GM19035 (cell line): ENCODE data around the gene PACS2.
A peak's percentile ranks its signal among the peaks of the same experiment; 100 is the strongest.
"Not testable (repeated sequence)": the region's sequence is repeated elsewhere in the genome, so short reads cannot be mapped to it uniquely, and the experiment has no call there.

Experiments used
- ATAC-seq: cut with Tn5 transposase; IDR thresholded peaks from one replicate; pipeline ENCODE4 v1.9.1; 2021; ENCODE audit not compliant: unreplicated experiment

The PACS2 gene

GRCh38 chr14:105314287-105315200 is at the start of gene PACS2:
Gene PACS2, plus strand, starts transcription at chr14:105314748. Its CDS starts 171 bp downstream, at chr14:105314919.
- ATAC-seq, result peak; percentile 68

GRCh38 chr14:105267820-105268548 is 46.6 kb upstream of the PACS2 start:
- ATAC-seq, result no peak

GRCh38 chr14:105268736-105269354 is 45.7 kb upstream of the PACS2 start:
- no peak for ATAC-seq

GRCh38 chr14:105269405-105269804 is 45.1 kb upstream of the PACS2 start:
- no peak for ATAC-seq

GRCh38 chr14:105271224-105271890 is 43.2 kb upstream of the PACS2 start:
- no peak for ATAC-seq

GRCh38 chr14:105272623-105273022 is 41.9 kb upstream of the PACS2 start:
- ATAC-seq, result no peak

- no peak for ATAC-seq
Observed at GRCh38 chr14:105273062-105273461, 41.5 kb upstream of the PACS2 start.

- no peak for ATAC-seq
Observed at GRCh38 chr14:105274637-105275036, 39.9 kb upstream of the PACS2 start.

GRCh38 chr14:105275267-105275946 is 39.1 kb upstream of the PACS2 start:
- no peak for ATAC-seq

GRCh38 chr14:105277448-105277847 is 37.1 kb upstream of the PACS2 start:
- not testable (repeated sequence) for ATAC-seq

- ATAC-seq, result no peak
Observed at GRCh38 chr14:105279642-105280361, 34.7 kb upstream of the PACS2 start.

- no peak for ATAC-seq
Observed at GRCh38 chr14:105280525-105280924, 34.0 kb upstream of the PACS2 start.

GRCh38 chr14:105281371-105282097 is 33.0 kb upstream of the PACS2 start:
- no peak for ATAC-seq

GRCh38 chr14:105282098-105282725 is 32.3 kb upstream of the PACS2 start:
- no peak for ATAC-seq

- no peak for ATAC-seq
Observed at GRCh38 chr14:105283028-105283427, 31.5 kb upstream of the PACS2 start.

- ATAC-seq, result no peak
Observed at GRCh38 chr14:105283899-105284298, 30.6 kb upstream of the PACS2 start.

GRCh38 chr14:105285174-105285573 is 29.4 kb upstream of the PACS2 start:
- ATAC-seq, result no peak

GRCh38 chr14:105286759-105287144 is 27.8 kb upstream of the PACS2 start:
- ATAC-seq, result no peak
